ENCODE data around the gene TBC1D22A. TPM values are rescaled to one million over a fixed set of nuclear protein-coding genes. Genes with fewer than 3 reads are reported as not detected.

TBC1D22A gene
- total RNA-seq, 1 donor from 2014 or later = 24.2 TPM

- no peaks in the 10 kb centered on the region for H3K27me3 Mint-ChIP-seq (ENCODE audit: low read depth, unreplicated experiment)
- no peak overlapping the region for H3K27ac ChIP-seq (ENCODE audit: low read depth, low read length)
- no peak overlapping the region for H2AFZ ChIP-seq (ENCODE audit: low read depth, low read length)
- peaks cover 20% of the 10 kb centered on the region for H3K36me3 Mint-ChIP-seq (ENCODE audit: low read depth, unreplicated experiment)
- H3K9ac ChIP-seq (ENCODE audit: low read length) = no peak overlapping the region
- TF ChIP-seq CTCF (IDR thresholded peaks at IDR 0.05; ENCODE audit: insufficient read depth, low read depth, low read length) = no peak
- TF ChIP-seq EZH2 (IDR thresholded peaks at IDR 0.05; ENCODE audit: insufficient read depth, low read length) = no peak
- H3K9me3 Mint-ChIP-seq (ENCODE audit: unreplicated experiment) = no peaks in the 10 kb centered on the region
- H4K20me1 ChIP-seq (ENCODE audit: insufficient read depth, low read length) = peaks cover 20% of the 10 kb centered on the region
- H3K9me3 ChIP-seq (ENCODE audit: insufficient read depth, low read depth, low read length) = no peaks in the 10 kb centered on the region
- no peak for FAIRE-seq
- no peaks in the 10 kb centered on the region for H3K27me3 ChIP-seq (ENCODE audit: insufficient read depth, low read length)
- peaks cover 4% of the 10 kb centered on the region for H3K4me1 Mint-ChIP-seq (ENCODE audit: low read depth, unreplicated experiment)
- H3K4me3 Mint-ChIP-seq (ENCODE audit: unreplicated experiment) = no peak overlapping the region
- no peaks in the 10 kb centered on the region for H3K36me3 ChIP-seq (ENCODE audit: insufficient read depth, low read length)
- no peaks in the 10 kb centered on the region for H3K79me2 ChIP-seq (ENCODE audit: insufficient read depth, low read length)
- H3K4me2 ChIP-seq (ENCODE audit: low read length) = no peak overlapping the region
- H3K4me3 ChIP-seq (ENCODE audit: insufficient read depth, low read depth, low read length) = no peak overlapping the region
- no peaks in the 10 kb centered on the region for H3K4me1 ChIP-seq (ENCODE audit: insufficient read depth, low read length)
- H3K27ac Mint-ChIP-seq (ENCODE audit: unreplicated experiment) = no peak overlapping the region
- no peak for DNase-seq (ENCODE audit: low read depth)
These were observed 143.4 kb downstream of the TBC1D22A start for GRCh38 chr22:46905834-46906233.

DNA sequence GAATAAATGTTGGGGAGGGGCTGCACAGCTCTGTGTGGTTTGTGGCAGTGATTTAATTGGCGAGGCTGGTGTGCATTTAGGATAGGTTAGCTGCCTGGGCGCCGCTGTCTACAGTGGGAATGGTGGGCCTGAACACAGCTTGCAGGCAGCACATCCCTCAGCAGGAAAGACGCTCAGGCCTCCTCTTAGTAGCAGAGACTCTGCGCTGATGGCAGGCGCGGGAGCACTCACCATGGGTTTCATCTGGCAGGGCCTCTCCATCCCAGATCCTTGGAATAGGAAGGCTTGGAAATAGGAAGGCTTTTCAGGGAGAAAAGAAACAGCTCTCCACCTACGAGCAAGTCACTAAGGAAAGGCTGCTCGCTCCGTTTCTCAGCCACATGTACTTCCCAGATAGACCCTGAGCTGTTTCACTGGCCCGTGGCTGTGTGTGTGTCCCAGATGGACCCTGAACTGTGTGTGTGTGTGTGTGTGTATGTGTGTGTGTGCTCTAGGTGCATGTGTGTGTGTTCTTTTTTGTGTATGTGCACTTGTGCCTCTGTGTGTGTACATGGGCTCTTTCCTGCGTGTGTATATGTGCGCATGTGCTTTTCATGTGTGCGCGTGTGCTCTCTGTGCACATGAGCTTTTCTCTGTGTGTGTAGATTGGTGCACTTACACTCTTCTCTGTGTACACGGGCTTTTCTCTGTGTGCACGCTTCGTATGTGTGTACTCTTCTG lies 144.0 kb downstream of the TBC1D22A start:
- no peak overlapping the region for H3K27ac Mint-ChIP-seq (ENCODE audit: unreplicated experiment)
- no peak overlapping the region for H3K9ac ChIP-seq (ENCODE audit: low read length)
- H3K4me1 ChIP-seq (ENCODE audit: insufficient read depth, low read length) = no peaks in the 10 kb centered on the region
- H3K27ac ChIP-seq (ENCODE audit: low read depth, low read length) = no peak overlapping the region
- no peak for DNase-seq (ENCODE audit: low read depth)
- no peak overlapping the region for H3K4me3 ChIP-seq (ENCODE audit: insufficient read depth, low read depth, low read length)
- H3K9me3 ChIP-seq (ENCODE audit: insufficient read depth, low read depth, low read length) = no peaks in the 10 kb centered on the region
- no peak for FAIRE-seq
- H3K27me3 Mint-ChIP-seq (ENCODE audit: low read depth, unreplicated experiment) = no peaks in the 10 kb centered on the region
- no peak overlapping the region for H2AFZ ChIP-seq (ENCODE audit: low read depth, low read length)
- H3K9me3 Mint-ChIP-seq (ENCODE audit: unreplicated experiment) = no peaks in the 10 kb centered on the region
- peaks cover 4% of the 10 kb centered on the region for H3K4me1 Mint-ChIP-seq (ENCODE audit: low read depth, unreplicated experiment)
- TF ChIP-seq EZH2 (IDR thresholded peaks at IDR 0.05; ENCODE audit: insufficient read depth, low read length) (no peak), CTCF (IDR thresholded peaks at IDR 0.05; ENCODE audit: insufficient read depth, low read depth, low read length) (no peak)
- H3K36me3 Mint-ChIP-seq (ENCODE audit: low read depth, unreplicated experiment) = peaks cover 20% of the 10 kb centered on the region
- no peaks in the 10 kb centered on the region for H3K36me3 ChIP-seq (ENCODE audit: insufficient read depth, low read length)
- no peak overlapping the region for H3K4me2 ChIP-seq (ENCODE audit: low read length)
- no peaks in the 10 kb centered on the region for H3K79me2 ChIP-seq (ENCODE audit: insufficient read depth, low read length)
- H4K20me1 ChIP-seq (ENCODE audit: insufficient read depth, low read length) = peaks cover 20% of the 10 kb centered on the region
- H3K4me3 Mint-ChIP-seq (ENCODE audit: unreplicated experiment) = no peak overlapping the region
- no peaks in the 10 kb centered on the region for H3K27me3 ChIP-seq (ENCODE audit: insufficient read depth, low read length)

Measured in astrocyte (in vitro differentiated cells and primary cell).